22Rv1 (cell line): ENCODE results near the gene ST3GAL2.

ENCODE experiments used
- CTCF ChIP-seq: fragments of 450-650 bp; IDR thresholded peaks from 2 replicates; pipeline ENCODE4 v1.5.1; 2017; ENCODE audit warnings: mild to moderate bottlenecking
- ZFX ChIP-seq: fragments of 450-650 bp; IDR thresholded peaks from 2 replicates; pipeline ENCODE4 v1.6.1; 2017; ENCODE audit warnings: antibody characterized with exemption, borderline replicate concordance

- no peak for TF ChIP-seq CTCF
- TF ChIP-seq ZFX = no peak
Measured at GRCh38 chr16:70341600-70341999, 97.3 kb downstream of the ST3GAL2 start.
